Body of pancreas (tissue), 4 donors: ENCODE results near the gene DAB2IP.

Experiments
- POLR2A ChIP-seq, 3 donors: fragments of 450-650 bp; IDR thresholded peaks; one replicate each; pipeline ENCODE4 v1.6.1; 2016; ENCODE audit warnings: antibody characterized with exemption in 3 of 3, mild to moderate bottlenecking in 2 of 3
- TF ChIP-seq, protein P1 (sequence below), 7 experiments: fragments of 450-650 bp in 4 of 7; fragments of 200-600 bp in 3 of 7; sonication (generic) in 3 of 7; IDR thresholded peaks; one replicate each; pipeline ENCODE4 v1.5.1; 2016 to 2019; ENCODE audit warnings: antibody characterized with exemption in 7 of 7

- TF ChIP-seq, protein P1, sequence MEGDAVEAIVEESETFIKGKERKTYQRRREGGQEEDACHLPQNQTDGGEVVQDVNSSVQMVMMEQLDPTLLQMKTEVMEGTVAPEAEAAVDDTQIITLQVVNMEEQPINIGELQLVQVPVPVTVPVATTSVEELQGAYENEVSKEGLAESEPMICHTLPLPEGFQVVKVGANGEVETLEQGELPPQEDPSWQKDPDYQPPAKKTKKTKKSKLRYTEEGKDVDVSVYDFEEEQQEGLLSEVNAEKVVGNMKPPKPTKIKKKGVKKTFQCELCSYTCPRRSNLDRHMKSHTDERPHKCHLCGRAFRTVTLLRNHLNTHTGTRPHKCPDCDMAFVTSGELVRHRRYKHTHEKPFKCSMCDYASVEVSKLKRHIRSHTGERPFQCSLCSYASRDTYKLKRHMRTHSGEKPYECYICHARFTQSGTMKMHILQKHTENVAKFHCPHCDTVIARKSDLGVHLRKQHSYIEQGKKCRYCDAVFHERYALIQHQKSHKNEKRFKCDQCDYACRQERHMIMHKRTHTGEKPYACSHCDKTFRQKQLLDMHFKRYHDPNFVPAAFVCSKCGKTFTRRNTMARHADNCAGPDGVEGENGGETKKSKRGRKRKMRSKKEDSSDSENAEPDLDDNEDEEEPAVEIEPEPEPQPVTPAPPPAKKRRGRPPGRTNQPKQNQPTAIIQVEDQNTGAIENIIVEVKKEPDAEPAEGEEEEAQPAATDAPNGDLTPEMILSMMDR (IDR thresholded peaks at IDR 0.05) = no peak
- no peak for TF ChIP-seq POLR2A (IDR thresholded peaks at IDR 0.05)
Observed at GRCh38 chr9:121674017-121674416, 22.6 kb downstream of the DAB2IP start.
